ENCODE data around the gene FAM210B. TPM values are rescaled to one million over a fixed set of nuclear protein-coding genes. Genes with fewer than 3 reads are reported as not detected.

The FAM210B gene
- total and polyA plus RNA-seq, 2 of the 13 experiments (the other 11 are each of a cell fraction or from before 2014, with no cell fraction given), result 75.9 to 107 TPM

DNA sequence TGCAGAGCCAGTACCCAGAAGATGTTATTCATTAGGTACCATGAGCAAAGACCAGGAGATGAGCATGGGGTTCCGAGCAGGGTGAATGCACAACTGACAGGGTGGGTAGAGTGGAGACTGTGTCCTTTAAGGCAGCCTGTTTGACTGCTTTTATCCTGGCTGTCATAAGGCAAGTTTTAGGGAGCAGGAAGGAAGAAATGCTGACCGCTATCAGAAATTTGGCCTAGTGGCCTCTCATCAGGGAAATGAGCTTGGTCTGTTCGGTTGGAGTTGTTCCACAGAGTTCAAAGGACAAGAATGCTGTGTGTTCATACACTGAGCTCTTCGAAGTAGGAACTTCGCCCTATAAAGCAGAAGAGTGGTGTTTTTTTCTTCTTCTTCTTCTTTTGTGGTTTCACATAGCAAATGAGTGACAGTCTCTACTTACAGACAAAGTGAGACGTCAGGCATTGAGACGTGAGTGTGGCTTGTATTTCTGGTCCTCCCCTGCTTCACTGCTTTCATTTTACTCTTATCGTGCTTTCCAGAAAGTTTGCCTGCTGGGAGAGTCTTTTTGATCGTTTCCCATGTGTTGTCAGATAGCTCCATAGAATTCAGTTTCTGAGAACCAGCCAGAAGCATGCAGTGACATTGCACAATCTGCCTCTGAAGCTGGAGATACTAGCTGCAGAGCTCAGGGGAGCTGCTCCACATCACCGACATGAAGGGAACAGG, 53.1 kb downstream of the FAM210B start, which contains the start of gene CASS4 (continued):
- TF ChIP-seq ARID4A (CRISPR knock-in tag; IDR thresholded peaks at IDR 0.05; ENCODE audit: borderline replicate concordance), result no peak; the same call in 1 of the 2 replicates
- no peak for TF ChIP-seq PAF1 (CRISPR knock-in tag; IDR thresholded peaks at IDR 0.05)
- no peak for TF ChIP-seq ZNF512B (CRISPR knock-in tag; IDR thresholded peaks at IDR 0.05; ENCODE audit: borderline replicate concordance)
- TF ChIP-seq, protein P1, sequence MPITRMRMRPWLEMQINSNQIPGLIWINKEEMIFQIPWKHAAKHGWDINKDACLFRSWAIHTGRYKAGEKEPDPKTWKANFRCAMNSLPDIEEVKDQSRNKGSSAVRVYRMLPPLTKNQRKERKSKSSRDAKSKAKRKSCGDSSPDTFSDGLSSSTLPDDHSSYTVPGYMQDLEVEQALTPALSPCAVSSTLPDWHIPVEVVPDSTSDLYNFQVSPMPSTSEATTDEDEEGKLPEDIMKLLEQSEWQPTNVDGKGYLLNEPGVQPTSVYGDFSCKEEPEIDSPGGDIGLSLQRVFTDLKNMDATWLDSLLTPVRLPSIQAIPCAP (CRISPR knock-in tag; IDR thresholded peaks at IDR 0.05; ENCODE audit: low read depth), result no peak
- no peak for TF ChIP-seq FOXA3 (CRISPR knock-in tag; IDR thresholded peaks at IDR 0.05)
- TF ChIP-seq TP53 (CRISPR knock-in tag; conservative IDR thresholded peaks at IDR 0.05), result no peak
- TF ChIP-seq, protein P2, sequence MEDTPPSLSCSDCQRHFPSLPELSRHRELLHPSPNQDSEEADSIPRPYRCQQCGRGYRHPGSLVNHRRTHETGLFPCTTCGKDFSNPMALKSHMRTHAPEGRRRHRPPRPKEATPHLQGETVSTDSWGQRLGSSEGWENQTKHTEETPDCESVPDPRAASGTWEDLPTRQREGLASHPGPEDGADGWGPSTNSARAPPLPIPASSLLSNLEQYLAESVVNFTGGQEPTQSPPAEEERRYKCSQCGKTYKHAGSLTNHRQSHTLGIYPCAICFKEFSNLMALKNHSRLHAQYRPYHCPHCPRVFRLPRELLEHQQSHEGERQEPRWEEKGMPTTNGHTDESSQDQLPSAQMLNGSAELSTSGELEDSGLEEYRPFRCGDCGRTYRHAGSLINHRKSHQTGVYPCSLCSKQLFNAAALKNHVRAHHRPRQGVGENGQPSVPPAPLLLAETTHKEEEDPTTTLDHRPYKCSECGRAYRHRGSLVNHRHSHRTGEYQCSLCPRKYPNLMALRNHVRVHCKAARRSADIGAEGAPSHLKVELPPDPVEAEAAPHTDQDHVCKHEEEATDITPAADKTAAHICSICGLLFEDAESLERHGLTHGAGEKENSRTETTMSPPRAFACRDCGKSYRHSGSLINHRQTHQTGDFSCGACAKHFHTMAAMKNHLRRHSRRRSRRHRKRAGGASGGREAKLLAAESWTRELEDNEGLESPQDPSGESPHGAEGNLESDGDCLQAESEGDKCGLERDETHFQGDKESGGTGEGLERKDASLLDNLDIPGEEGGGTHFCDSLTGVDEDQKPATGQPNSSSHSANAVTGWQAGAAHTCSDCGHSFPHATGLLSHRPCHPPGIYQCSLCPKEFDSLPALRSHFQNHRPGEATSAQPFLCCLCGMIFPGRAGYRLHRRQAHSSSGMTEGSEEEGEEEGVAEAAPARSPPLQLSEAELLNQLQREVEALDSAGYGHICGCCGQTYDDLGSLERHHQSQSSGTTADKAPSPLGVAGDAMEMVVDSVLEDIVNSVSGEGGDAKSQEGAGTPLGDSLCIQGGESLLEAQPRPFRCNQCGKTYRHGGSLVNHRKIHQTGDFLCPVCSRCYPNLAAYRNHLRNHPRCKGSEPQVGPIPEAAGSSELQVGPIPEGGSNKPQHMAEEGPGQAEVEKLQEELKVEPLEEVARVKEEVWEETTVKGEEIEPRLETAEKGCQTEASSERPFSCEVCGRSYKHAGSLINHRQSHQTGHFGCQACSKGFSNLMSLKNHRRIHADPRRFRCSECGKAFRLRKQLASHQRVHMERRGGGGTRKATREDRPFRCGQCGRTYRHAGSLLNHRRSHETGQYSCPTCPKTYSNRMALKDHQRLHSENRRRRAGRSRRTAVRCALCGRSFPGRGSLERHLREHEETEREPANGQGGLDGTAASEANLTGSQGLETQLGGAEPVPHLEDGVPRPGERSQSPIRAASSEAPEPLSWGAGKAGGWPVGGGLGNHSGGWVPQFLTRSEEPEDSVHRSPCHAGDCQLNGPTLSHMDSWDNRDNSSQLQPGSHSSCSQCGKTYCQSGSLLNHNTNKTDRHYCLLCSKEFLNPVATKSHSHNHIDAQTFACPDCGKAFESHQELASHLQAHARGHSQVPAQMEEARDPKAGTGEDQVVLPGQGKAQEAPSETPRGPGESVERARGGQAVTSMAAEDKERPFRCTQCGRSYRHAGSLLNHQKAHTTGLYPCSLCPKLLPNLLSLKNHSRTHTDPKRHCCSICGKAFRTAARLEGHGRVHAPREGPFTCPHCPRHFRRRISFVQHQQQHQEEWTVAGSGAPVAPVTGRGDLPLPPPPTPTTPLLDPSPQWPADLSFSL (CRISPR knock-in tag; IDR thresholded peaks at IDR 0.05), result no peak
- TF ChIP-seq RFXANK (CRISPR knock-in tag; IDR thresholded peaks at IDR 0.05), result no peak
- TF ChIP-seq ADNP (CRISPR knock-in tag; IDR thresholded peaks at IDR 0.05), result no peak
- no peak for TF ChIP-seq MLLT10 (CRISPR knock-in tag; IDR thresholded peaks at IDR 0.05)
- no peak for TF ChIP-seq ELF4 (CRISPR knock-in tag; IDR thresholded peaks at IDR 0.05; ENCODE audit: borderline replicate concordance)
- no peak for TF ChIP-seq MTA3 (CRISPR knock-in tag; IDR thresholded peaks at IDR 0.05)
- no peak for TF ChIP-seq RNF2 (conservative IDR thresholded peaks at IDR 0.05; ENCODE audit: low read depth)
- TF ChIP-seq MBNL3 (CRISPR knock-in tag; conservative IDR thresholded peaks at IDR 0.05), result no peak
- TF ChIP-seq ELF3 (CRISPR knock-in tag; IDR thresholded peaks at IDR 0.05), result no peak
- TF ChIP-seq GTF3A (CRISPR knock-in tag; conservative IDR thresholded peaks at IDR 0.05), result no peak
